ENCODE results near the gene CDKN2C.

Gene CDKN2C

GRCh38 chr1:50964863-50965262 lies 5.2 kb upstream of the CDKN2C start:
- DNase-seq (ENCODE audit: low spot score): no peak

GRCh38 chr1:50966991-50967390 lies 3.1 kb upstream of the CDKN2C start:
- no peak for DNase-seq (ENCODE audit: low spot score)

GRCh38 chr1:50967416-50968157 lies 2.5 kb upstream of the CDKN2C start:
- no peak for DNase-seq (ENCODE audit: low spot score)

- DNase-seq (ENCODE audit: low spot score): peak; percentile 90
Observed at GRCh38 chr1:50968158-50968820, 1.8 kb upstream of the CDKN2C start.

- DNase-seq (ENCODE audit: low spot score): peak; percentile 70
Observed at GRCh38 chr1:50968821-50969610, 1.0 kb upstream of the CDKN2C start.

- no peak for DNase-seq (ENCODE audit: low spot score)
Observed at GRCh38 chr1:50970509-50970887, 453 bp downstream of the CDKN2C start.

GRCh38 chr1:50970931-50971582 lies 1.0 kb downstream of the CDKN2C start:
- no peak for DNase-seq (ENCODE audit: low spot score)

GRCh38 chr1:50971748-50972305 lies 1.8 kb downstream of the CDKN2C start:
- no peak for DNase-seq (ENCODE audit: low spot score)

GRCh38 chr1:50972766-50973165 lies 2.7 kb downstream of the CDKN2C start:
- no peak for DNase-seq (ENCODE audit: low spot score)

- DNase-seq (ENCODE audit: low spot score): no peak
Observed at GRCh38 chr1:50973255-50973654, 3.2 kb downstream of the CDKN2C start.

GRCh38 chr1:50973875-50974617 lies 4.0 kb downstream of the CDKN2C start:
- DNase-seq (ENCODE audit: low spot score): peak; percentile 48

- DNase-seq (ENCODE audit: low spot score): no peak
Observed at GRCh38 chr1:50974618-50974935, 4.5 kb downstream of the CDKN2C start.

GRCh38 chr1:50975436-50975835 lies 5.4 kb downstream of the CDKN2C start:
- no peak for DNase-seq (ENCODE audit: low spot score)

- DNase-seq (ENCODE audit: low spot score): peak; percentile 49
Observed at GRCh38 chr1:50976111-50976889, 6.3 kb downstream of the CDKN2C start.

GRCh38 chr1:50976890-50977574 lies 7.0 kb downstream of the CDKN2C start:
- peak; percentile 53 for DNase-seq (ENCODE audit: low spot score)

GRCh38 chr1:50977575-50978143 lies 7.6 kb downstream of the CDKN2C start:
- peak; percentile 76 for DNase-seq (ENCODE audit: low spot score)

GRCh38 chr1:50978144-50978851 lies 8.3 kb downstream of the CDKN2C start:
- DNase-seq (ENCODE audit: low spot score): peak; percentile 72

GRCh38 chr1:50978852-50979781 lies 9.1 kb downstream of the CDKN2C start:
- DNase-seq (ENCODE audit: low spot score): no peak
